Activated effector memory CD4-positive, alpha-beta T cell treated with Interleukin-2 at 50 U/mL for 16 hours (primary cell): Measurements from ENCODE around the gene CDC25A.
"Not testable (repeated sequence)": the region's sequence is repeated elsewhere in the genome, so short reads cannot be mapped to it uniquely, and the experiment has no call there.

Experiments used
- DNase-seq: peaks from one replicate; pipeline ENCODE4 v3.0.0-alpha.2; 2020

Gene CDC25A

DNA sequence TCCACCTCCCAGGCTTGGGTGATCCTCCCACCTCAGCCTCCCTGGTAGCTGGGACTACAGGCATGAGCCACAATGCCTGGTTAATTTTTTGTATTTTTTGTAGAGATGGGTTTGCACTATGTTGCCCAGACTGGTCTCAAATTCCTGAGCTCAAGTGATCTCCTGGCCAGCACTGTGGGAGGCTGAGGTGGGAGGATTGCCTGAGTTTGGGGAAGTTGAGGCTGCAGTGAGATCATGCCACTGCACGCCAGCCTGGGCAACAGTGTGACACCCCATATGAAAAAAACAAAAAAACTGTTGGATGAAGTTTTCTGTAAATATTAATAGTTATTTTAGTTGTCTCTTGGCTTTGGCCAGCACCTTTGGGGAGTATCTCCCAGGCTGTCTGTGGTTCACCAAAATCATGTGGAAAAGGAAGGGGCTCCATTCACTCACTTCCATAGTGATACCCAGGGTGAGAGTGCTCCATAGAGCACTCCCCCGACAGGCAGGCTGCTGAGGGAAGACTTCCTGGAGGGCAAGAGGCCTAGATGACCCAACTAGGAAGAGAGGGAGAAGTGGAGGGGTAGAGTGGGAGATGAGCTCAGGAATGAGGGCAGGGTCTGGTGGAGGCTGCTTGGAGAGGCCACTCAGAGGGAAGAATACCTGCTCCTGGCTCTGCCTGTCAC, 47.1 kb downstream of the CDC25A start:
- no peak for DNase-seq

DNA sequence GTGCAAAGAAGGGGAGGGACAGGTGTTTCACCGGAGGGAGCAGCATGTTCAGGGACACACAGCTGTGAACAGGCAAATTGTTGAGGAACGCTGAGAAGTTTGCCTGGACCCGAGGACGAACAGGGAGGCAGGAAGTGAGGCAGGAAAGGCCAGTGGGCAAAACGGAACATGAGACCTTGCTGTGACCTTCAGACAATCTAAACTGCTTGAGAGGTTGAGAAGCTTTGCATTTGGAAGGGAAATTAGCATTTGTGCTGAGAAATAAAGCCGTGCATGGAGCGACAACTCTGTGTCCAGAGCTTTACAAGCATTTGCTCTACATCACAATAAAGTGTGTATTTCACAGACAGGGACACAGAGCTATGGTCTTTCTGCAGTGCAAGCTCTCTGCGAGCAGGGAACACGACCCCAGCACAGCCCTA, 47.9 kb downstream of the CDC25A start:
- DNase-seq, result no peak

DNA sequence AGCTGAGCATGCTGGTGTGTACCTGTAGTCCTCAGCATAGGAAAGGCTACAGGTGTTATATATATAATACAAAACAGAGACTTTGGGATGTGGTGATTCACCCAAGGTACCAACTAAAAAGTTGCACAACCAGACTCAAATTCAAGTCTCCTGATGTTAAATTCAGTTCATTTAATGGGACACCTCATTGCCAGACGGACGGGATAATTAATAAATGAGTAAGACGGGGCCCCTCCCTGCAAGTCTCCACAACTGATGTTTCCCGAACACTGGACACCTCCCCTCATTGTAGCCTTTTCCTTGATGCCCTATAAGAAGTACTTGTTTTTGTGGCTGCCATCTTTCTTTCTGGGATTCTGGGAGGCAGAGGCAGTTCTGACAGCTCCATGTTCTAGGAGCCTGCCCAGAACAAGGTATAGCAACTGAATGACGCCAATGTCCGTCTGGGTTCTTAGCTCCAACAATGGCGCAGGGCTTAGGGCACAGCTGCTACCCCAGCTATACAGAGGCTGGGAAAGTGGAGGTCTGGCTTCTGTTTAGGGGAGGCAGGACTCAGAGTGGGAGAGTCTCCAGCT, 50.7 kb downstream of the CDC25A start:
- no peak for DNase-seq

DNA sequence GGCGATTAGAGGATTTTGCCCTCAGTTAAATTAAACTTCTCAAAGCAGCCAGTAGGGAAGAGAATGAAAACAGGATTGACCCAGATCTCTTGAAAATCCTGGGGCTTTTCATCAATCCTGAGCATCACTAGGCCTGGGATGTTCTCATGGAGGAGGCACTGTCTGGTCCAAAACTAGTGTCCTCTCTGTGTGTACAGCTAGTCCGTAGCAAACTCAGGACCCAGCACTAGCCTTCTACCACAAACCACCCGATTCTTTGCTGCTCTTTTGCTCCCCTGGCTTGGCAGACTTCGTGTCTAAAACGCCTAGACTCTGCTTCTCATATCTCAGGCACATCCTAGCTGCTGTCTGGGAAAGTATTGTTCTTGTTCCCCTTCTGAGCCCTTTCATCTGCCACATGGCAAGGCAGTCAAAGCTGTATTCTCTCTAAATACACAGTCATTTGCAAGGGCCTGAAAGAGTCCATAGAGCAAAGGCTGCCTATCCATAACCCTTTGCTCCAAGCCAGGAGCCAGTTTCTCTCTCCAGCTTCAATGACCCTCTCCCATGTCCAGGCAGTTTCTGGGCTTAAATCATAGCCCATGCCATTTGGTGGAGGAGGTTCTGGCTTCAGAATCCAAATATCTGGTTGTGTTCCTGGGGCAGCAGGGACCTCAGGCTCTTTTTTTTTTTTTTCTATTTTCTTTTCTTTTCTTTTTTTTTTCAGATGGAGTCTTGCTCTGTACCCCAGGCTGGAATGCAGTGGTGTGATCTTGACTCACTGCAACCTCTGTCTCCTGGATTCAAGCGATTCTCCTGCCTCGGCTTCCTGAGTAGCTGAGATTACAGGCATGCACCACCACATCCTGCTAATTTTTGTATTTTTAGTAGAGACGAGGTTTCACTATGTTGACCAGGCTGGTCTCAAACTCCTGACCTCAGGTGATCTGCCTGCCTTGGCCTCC, 52.4 kb downstream of the CDC25A start:
- no peak for DNase-seq

DNA sequence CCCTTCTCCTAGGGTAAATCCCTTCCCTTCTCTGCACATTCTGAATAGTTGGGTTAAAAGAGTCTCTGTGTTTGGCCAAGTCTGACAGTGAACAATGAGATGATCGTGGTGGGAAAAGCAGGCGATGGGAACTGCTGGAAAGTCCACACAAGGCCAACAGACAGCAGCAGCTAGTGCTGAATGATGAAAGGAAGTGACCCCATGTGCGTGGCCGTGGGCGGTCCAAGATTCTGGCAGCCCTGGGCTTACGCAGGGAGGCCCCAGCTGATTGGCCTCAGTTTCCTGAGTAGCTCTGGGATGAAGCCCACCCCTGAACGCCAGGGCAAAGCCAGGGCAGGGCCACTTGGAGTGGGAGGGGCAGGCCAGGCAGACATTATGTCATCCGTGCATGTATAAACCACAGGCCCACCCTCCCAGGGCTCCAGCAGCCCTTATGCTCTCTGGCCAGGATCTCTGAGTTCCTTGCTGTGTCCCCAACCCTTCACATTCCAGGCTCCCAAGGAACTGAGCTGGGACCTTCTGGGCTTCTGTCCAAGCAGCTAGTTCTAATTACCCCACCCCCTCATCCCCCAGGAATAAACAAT, 57.8 kb downstream of the CDC25A start:
- DNase-seq, result no peak

DNA sequence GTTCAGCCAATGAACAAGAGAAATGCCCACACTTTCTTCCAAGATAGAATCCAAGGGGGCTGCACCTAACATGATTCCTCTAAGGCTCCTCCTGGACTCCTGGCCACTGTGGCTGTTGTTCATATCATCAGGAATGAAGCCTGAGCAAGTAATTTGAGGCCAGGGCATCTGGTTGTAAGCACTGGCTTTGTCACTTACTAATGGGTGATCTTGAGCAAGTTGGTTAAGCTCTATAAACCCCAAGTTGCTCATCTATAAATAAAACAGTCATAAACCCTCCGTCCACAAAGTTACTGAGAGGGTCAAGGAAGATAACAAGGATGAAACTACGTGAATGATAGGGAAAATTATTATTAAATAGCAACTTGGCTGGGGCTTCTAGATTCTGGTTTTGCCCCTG, 58.3 kb downstream of the CDC25A start:
- DNase-seq, result no peak

DNA sequence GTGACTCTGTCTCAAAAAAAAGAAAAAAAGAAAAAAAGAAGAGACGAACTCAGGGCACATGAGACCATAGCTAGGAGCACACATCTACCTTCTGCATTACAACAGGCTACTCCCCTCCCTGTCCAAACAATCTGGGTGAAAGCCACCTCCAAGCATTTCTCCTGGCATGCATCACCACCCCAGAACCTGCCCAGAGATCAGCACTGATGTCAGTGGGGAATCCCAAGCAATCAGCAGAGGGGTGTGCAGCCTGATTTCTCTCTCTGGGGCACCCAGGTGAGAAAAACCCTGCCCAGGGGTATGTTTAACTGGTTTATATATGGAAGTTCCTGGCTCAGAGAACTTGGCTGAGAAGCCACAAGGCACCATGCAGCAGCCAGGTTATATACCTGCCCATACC, 59.4 kb downstream of the CDC25A start:
- no peak for DNase-seq

DNA sequence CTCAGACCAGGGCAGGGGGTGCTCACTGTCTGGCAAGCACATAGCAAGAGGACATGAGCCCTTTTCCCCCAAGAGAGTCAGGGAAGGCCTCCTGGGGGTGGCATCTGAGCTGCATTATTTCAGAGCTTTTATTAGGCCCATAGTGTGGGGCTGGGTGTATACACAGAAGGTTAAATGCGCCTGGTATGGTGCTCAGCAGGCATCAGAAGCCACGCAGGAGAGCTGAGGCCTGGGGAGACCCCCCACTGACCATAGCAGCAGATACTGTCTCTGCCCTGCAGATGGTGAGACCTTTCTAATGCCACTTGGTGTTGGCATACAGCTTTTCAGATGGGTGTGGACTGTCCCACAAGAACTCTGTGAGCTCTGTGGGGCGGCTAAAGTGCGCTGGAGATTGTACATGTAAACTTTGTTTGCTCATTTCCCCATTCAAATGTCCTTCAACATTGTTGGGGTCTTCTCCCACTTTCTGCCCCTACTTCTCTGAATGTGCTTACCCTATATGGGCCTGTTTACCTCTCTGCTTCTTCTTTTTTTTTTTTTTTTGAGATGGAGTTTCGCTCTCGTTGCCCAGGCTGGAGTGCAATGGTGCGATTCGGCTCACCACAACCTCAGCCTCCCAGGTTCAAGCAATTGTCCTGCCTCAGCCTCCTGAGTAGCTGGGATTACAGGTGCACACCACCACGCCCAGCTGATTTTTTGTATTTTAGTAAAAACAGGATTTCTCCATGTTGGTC, 62.2 kb downstream of the CDC25A start:
- DNase-seq, result no peak

DNA sequence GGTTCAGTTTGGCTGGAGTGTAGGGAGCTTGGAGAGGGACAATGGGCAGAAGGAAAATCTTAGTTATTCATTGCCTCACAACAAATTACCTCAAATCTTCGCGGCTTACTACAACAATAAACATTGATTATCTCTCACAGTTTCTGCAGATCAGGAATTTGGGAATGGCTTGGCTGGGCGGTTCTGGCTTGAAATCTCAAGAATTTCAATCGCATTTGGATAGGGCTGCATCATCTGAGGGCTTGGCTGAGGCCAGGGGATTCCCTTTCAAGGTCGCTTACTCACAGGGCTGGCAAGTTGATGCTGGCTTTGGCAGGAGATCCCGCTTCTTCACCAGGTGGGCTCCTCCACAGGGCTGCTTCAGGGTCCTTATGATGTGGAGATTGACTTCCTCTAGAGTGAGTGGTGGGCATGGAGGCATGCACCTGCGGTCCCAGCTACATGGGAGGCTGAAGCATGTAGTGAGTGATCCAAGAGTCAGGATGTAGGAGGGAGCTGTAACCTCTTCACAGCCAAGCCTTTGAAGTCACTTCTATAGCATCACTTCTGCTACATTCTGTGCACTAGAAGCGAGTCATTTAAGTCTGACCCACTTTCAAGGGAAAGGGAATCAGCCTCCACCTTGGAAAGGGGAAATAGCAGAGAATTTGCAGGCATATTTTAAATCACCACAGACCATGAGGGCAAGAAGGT, 63.1 kb downstream of the CDC25A start:
- no peak for DNase-seq

DNA sequence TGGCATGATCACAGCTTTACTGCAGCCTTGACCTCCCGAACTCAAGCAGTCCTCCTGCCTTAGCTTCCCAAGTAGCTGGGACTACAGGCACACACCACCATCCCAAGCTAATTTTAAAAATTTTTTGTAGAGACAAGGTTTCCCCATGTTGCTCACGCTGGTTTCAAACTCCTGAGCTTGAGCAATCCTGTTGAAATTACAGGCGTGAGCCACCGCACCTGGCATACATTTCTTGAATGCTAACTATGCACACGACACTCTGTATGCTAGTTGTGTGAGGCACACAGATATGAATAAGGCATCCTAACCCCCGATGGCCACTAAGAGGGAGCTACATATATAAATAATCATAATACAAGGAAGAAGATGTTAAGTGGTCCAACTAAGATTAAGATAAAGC, 64.9 kb downstream of the CDC25A start:
- no peak for DNase-seq

DNA sequence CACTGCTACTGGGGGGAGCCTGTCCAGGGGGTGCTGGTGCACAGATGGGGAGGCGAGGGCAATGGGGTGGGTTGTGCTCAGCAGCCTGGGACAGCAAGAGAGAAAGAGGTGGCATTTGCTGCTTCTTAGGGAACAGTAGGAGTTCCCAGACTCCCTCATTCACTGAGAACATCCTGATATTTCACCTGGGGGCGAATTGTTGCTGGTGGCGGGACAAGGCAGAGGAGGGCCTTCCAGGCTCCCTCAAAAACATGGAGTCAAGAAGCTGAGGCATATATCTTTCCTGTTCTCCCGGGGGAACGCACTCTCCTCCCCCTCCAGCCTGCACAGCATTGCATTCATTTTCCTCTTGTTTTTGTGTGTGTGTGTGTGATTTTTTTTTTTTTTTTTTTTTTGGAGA, 65.7 kb downstream of the CDC25A start:
- DNase-seq, result no peak

DNA sequence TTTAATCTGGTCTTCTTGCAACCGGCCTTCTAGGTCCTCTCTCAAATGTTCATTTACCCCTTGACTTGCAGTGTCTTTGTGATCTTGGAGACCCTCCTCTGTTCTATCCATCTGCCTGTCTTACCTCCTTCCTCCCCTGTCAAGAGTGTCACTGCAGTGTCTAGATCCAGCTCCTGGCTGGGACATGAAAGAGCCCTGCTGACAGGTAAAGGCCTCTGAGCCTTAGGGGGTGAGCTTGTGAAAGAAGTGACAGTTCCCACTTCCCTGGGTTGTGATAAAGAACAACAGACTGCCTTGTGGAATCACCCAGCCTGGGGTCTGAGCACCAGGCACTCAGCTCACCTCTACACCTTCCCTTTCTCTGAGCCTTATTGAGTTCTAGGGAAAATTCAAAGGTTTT, 68.0 kb downstream of the CDC25A start:
- DNase-seq, result no peak

DNA sequence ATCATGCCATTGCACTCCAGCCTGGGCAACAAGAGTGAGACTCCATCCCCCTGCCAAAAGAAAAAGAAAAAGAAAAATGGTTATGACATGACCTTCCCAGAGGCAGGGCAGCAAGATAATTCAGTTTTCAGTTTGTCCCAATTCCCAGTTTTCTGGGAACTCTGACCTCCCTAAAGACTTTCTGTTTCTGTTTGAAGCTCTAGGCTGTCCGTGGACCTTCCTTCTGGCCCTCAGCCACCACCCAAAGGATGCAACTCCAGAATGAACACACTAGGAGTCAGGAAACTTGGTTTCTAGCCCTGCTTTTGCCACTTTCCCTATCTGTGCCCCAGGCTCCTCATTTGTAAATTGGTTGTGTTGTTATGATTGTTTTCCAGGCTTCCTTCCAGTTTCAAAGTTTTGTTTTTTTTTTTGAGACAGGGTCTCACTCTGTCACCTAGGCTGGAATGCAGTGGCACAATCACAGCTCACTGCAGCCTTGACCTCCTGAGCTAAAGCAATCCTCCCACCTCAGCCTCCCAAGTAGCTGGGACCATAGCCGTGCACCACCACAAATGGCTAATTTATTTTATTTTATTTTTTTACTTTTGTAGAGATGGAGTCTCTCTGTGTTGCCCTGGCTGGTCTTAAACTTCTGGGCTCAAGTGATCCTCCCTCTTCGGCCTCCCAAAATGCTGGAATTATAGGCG, 68.6 kb downstream of the CDC25A start:
- DNase-seq, result no peak

DNA sequence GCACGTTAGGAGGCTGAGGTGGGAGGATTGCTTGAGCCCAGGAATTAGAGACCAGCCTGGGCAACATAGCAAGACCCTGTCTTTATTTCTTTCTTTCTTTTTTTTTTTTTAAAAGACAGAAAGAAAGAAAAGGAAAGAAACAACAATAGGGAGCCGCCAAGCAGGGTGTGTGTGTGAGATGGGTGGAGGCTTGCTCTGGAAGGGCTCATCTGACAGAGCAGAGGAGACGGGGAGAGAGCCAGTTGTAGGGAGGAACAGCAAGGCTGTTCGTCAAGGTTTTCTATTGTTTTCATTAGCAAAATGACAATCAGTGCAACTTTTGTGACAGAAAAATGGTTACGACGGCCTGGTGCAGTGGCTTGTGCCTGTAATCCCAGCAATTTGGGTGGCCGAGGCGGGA, 69.3 kb downstream of the CDC25A start:
- DNase-seq, result no peak

DNA sequence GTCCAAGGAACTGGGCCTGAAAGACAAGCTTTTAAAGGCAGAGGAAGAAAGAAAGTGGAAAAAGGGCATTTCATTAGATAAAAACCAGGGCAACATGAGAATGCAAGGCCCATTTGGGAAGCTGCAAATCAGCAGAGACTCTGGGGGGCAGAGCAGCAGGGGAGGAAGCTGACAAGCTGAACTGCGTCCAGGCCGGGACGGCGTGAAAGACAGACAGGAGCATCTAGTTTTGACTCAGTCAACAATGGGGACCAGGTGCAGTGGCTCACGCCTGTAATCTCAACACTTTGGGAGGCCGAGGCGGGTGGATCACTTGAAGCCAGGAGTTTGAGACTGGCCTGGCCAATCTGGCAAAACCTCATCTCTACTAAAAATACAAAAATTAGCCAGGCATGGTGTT, 69.9 kb downstream of the CDC25A start:
- DNase-seq, result no peak

DNA sequence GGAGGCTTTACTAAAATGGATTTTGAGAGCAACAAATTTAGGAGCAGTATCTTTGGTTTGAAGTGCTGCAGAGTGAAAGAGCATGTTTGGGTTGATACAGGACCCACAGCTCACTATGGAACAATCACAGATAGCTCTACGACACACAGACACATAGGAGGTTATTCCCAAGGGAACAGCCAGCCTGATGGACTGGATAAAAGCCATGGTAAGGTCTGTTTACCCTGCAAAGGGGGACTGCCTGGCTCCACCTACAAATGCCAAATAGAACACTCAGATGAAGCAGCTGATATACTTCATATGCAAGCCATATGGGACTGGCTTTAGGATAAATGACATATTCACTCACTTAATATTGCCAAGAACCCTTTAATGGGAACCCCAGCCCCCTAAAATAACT, 75.4 kb downstream of the CDC25A start:
- DNase-seq, result no peak

DNA sequence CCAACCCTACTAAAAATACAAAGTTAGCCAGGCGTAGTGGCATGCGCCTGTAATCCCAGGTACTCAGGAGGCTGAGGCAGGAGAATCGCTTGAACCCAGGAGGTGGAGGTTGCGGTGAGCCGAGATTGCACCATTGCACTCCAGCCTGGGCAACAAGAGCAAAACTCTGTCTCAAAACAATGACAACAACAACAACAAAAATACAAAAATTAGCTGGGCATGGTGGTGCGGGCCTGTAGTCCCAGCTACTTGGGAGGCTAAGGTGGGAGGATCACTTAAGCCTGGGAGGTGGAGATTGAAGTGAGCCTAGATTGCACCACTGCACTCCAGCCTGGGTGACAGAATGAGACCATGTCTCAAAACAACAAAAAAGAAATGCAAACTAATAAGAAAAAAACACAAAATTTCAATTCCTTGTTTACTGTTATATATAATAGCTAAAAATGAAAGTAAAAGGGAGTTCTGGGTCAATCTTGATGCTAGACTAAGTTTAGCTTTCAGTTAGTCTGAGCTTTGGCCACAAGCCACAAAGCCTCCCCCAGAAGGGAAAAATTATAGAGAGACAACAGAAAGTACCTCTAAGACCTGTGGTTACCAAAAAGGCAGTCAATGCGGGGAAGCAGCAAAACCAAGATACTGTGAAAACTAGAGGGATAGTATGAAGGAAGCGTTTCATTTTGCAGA, 76.0 kb downstream of the CDC25A start:
- not testable (repeated sequence) for DNase-seq

DNA sequence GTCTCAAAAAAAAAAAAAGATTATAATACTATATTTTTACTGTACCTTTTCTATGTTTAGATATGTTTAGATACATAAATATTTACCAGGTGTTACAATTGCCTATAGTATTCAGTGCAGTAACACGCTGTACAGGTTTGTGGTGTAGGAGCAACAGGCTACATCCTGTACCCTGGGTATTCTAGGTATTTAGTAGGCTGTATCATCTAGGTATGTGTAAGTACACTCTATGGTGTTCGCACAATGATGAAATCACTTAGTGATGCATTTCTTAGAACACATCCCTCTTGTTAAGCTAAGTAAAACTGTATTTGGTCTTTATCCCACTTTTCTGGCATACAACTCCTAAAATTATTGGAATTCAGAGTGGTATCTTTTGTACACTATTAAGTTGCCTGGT, 77.8 kb downstream of the CDC25A start:
- DNase-seq, result no peak

DNA sequence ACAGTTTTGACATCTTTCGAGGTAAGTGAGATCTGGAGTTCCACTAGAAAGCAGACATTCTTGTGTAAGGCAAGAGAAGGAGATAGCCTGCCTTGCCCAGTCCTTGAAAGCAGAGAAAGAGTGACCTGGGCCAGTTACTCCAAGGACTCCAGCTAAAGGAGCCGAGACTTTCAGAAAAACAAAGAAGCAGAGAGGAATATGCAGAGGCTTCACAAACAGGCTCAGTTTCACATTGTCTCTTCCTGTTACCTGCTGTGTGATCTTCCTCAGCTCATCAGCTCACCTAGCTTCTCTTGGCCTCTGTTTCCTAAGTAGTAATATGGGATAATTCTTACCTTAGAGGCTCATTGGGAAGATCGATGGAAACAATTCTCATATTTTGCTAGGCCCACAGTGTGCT, 81.0 kb downstream of the CDC25A start:
- DNase-seq, result no peak
